Central memory CD8-positive, alpha-beta T cell (primary cell): ENCODE results near the gene APEX1.
A peak's percentile ranks its signal among the peaks of the same experiment; 100 is the strongest.

ENCODE experiments used
- ATAC-seq: fragments of 150-1000 bp; cut with Tn5 transposase; replicated peaks from 2 replicates; pipeline ENCODE4 v1.10.0; 2022; ENCODE audit warnings: mild to moderate bottlenecking, moderate FRiP score, moderate number of reproducible peaks; ENCODE audit not compliant: poor library complexity, severe bottlenecking; ENCODE audit errors: extremely low read depth
- DNase-seq, 2 donors: peaks; one replicate each; pipeline ENCODE4 v3.0.0; 2021; ENCODE audit warnings: low spot score in 2 of 2
- H3K27ac Mint-ChIP-seq: one replicate; pipeline ENCODE4 v1.8.0; 2022; ENCODE audit warnings: low read depth, mild to moderate bottlenecking, moderate library complexity, mixed read lengths
- H3K27me3 Mint-ChIP-seq: one replicate; pipeline ENCODE4 v1.8.0; 2022; ENCODE audit warnings: mixed read lengths
- H3K36me3 Mint-ChIP-seq: one replicate; pipeline ENCODE4 v1.8.0; 2022; ENCODE audit warnings: mild to moderate bottlenecking, moderate library complexity, mixed read lengths; ENCODE audit not compliant: insufficient read depth
- H3K4me1 Mint-ChIP-seq: one replicate; pipeline ENCODE4 v1.8.0; 2022; ENCODE audit warnings: mixed read lengths
- H3K4me3 Mint-ChIP-seq: one replicate; pipeline ENCODE4 v1.8.0; 2022; ENCODE audit warnings: mild to moderate bottlenecking, moderate library complexity, mixed read lengths
- H3K9me3 Mint-ChIP-seq: one replicate; pipeline ENCODE4 v1.8.0; 2022; ENCODE audit warnings: mixed read lengths

APEX1 gene

GRCh38 chr14:20469890-20470602 lies 15.0 kb downstream of the APEX1 start:
- H3K9me3 Mint-ChIP-seq = no peaks in the 10 kb centered on the region
- DNase-seq (peak; percentile 31 to 33), ATAC-seq (peak; percentile 44)
- peaks cover 56% of the 10 kb centered on the region for H3K4me1 Mint-ChIP-seq
- peak overlapping the region; percentile 97 for H3K4me3 Mint-ChIP-seq
- peak overlapping the region; percentile 95 for H3K27ac Mint-ChIP-seq
- no peaks in the 10 kb centered on the region for H3K27me3 Mint-ChIP-seq
- peaks cover 47% of the 10 kb centered on the region for H3K36me3 Mint-ChIP-seq

GRCh38 chr14:20470603-20470901 lies 15.5 kb downstream of the APEX1 start:
- Mint-ChIP-seq H3K27me3 (no peaks in the 10 kb centered on the region), H3K36me3 (peaks cover 52% of the 10 kb centered on the region), H3K27ac (peak overlapping the region; percentile 95), H3K4me3 (peak overlapping the region; percentile 97), H3K4me1 (peaks cover 57% of the 10 kb centered on the region), H3K9me3 (no peaks in the 10 kb centered on the region)
- DNase-seq (no peak), ATAC-seq (no peak)

GRCh38 chr14:20472536-20473169 lies 17.6 kb downstream of the APEX1 start:
- Mint-ChIP-seq H3K4me3 (peak overlapping the region; percentile 64), H3K4me1 (peaks cover 72% of the 10 kb centered on the region), H3K9me3 (no peaks in the 10 kb centered on the region), H3K27ac (peak overlapping the region; percentile 67), H3K36me3 (peaks cover 73% of the 10 kb centered on the region), H3K27me3 (no peaks in the 10 kb centered on the region)
- ATAC-seq (no peak), DNase-seq (no peak)

DNA sequence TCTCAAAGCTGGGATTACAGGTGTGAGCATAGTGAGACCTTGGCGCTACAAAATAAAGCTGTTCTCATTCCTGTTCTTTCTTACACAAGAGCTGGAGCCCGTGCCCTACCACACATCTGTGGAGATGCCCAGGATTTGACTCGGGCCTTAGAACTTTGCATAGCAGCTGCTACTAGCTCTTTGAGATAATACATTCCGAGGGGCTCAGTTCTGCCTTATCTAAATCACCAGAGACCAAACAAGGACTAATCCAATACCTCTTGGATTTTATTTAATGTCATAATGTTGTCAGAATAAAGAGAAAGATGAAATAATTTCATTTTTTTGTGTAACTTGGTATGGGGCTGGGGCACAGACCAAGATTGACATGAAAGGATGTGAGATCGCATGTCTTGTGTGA lies 21.8 kb downstream of the APEX1 start:
- H3K27me3 Mint-ChIP-seq = no peaks in the 10 kb centered on the region
- peak overlapping the region; percentile 65 for H3K27ac Mint-ChIP-seq
- H3K4me1 Mint-ChIP-seq = peaks cover 64% of the 10 kb centered on the region
- H3K9me3 Mint-ChIP-seq = no peaks in the 10 kb centered on the region
- H3K36me3 Mint-ChIP-seq = peaks cover 56% of the 10 kb centered on the region
- H3K4me3 Mint-ChIP-seq = peak overlapping the region; percentile 64
- ATAC-seq = no peak
- DNase-seq = no peak

DNA sequence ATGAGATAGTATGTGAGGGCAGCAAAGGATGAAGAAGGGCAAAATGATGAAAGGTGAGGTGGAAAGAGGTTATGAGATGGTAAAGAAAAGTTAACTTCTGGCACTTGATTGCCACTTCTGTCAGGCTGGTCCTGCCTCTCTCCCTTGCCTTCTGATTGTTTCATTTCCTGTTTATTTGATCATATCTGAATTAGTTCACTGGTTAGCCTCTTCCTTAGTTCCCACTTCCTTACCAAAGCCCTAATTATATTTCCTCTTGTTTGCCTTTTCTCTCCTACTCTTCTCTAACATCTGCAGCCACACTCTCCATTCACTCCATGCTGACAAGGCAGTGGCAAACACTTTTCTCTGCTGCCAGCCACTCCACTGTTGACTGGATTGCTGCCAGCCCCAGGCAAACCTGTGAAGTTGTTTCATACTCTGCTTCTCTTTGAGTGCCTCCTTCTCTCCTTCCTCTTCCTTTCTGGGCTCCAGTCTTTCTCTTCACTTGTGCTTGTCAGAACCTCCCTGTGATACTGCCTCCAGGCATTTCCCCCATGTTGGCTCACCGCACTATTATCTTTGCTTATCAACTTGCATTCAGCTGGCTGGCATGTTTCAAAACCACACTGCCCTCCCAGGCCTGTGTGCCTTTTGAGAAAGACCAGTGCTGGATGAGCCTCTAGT lies 22.3 kb downstream of the APEX1 start:
- Mint-ChIP-seq H3K27ac (peak overlapping the region; percentile 65), H3K36me3 (peaks cover 53% of the 10 kb centered on the region), H3K27me3 (no peaks in the 10 kb centered on the region), H3K4me3 (peak overlapping the region; percentile 64), H3K9me3 (no peaks in the 10 kb centered on the region), H3K4me1 (peaks cover 64% of the 10 kb centered on the region)
- ATAC-seq (peak; percentile 69), DNase-seq (peak in 1 of 2 donors; percentile 22)

GRCh38 chr14:20478894-20479293 lies 23.9 kb downstream of the APEX1 start:
- DNase-seq = no peak
- peaks cover 61% of the 10 kb centered on the region for H3K4me1 Mint-ChIP-seq
- ATAC-seq = no peak
- H3K4me3 Mint-ChIP-seq = no peak overlapping the region
- H3K36me3 Mint-ChIP-seq = peaks cover 40% of the 10 kb centered on the region
- no peaks in the 10 kb centered on the region for H3K9me3 Mint-ChIP-seq
- H3K27me3 Mint-ChIP-seq = no peaks in the 10 kb centered on the region
- no peak overlapping the region for H3K27ac Mint-ChIP-seq

- peaks cover 6% of the 10 kb centered on the region for H3K36me3 Mint-ChIP-seq
- no peaks in the 10 kb centered on the region for H3K9me3 Mint-ChIP-seq
- no peak overlapping the region for H3K4me3 Mint-ChIP-seq
- H3K27me3 Mint-ChIP-seq = no peaks in the 10 kb centered on the region
- no peak for DNase-seq
- ATAC-seq = no peak
- H3K4me1 Mint-ChIP-seq = peaks cover 60% of the 10 kb centered on the region
- H3K27ac Mint-ChIP-seq = peak overlapping the region; percentile 78
Measured at GRCh38 chr14:20482382-20482781, 27.4 kb downstream of the APEX1 start.

DNA sequence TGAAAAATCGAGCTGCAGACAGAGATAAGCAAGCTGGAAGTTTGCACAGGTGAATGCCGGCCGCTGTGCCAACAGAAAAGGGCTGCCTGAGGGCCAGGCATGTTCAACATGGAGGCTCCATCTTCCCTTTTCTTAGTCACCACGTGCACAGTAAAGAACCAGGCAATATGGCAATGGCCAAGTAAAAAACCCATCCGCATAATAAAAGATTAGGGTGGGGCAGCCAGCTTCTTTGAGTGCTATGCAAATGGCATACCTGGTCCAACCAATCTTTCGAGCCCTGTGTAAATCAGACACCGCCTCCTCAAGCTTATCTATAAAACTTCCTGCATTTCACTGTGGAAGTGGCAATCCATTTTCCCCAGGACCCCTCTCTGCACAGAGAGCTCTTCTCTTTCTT lies 30.9 kb downstream of the APEX1 start:
- Mint-ChIP-seq H3K4me1 (peaks cover 62% of the 10 kb centered on the region), H3K4me3 (no peak overlapping the region)

DNA sequence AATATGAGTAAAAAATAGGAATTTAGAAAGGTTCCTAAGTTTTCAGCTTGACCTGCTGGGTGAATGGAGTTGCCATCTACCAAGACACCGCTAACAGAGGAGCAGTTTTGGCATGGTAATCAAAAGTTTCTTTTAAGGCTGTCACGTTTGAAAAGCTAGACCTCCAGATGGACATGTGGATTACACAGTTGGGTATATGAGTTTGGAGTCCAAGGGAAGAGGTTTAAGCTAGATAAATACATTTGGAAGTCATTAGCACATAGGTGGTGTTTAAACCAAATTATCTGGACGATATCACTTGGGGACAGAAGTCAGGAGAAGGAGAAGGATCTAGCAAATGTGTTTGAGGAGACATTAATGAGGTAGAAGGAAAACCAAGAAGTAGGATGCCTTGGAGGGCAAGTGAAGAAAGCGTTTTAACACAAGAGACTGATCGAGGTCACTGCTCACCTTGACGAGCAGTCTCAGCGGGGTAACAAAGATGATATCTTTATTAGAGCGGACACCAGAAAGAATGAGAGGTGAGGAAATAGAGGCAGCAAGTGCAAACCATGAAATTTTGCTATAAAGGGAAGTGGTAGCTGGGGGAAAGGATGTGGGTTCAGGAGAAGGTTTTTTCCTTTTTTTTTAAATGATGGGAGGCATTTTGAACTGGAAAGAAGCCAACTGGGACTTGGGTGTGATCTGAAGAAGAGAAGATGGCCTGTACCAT lies 31.8 kb downstream of the APEX1 start:
- peaks cover 68% of the 10 kb centered on the region for H3K4me1 Mint-ChIP-seq
- peak overlapping the region; percentile 40 for H3K4me3 Mint-ChIP-seq
- no peak for ATAC-seq
- H3K27ac Mint-ChIP-seq = peak overlapping the region; percentile 52
- no peak for DNase-seq
- no peaks in the 10 kb centered on the region for H3K27me3 Mint-ChIP-seq
- H3K36me3 Mint-ChIP-seq = peaks cover 2% of the 10 kb centered on the region
- H3K9me3 Mint-ChIP-seq = no peaks in the 10 kb centered on the region

More for the DNA sequence above, 30.9 kb downstream of the APEX1 start:
- ATAC-seq = no peak
- Mint-ChIP-seq H3K27ac (no peak overlapping the region), H3K9me3 (no peaks in the 10 kb centered on the region), H3K36me3 (peaks cover 3% of the 10 kb centered on the region), H3K27me3 (no peaks in the 10 kb centered on the region)
- DNase-seq = no peak

DNA sequence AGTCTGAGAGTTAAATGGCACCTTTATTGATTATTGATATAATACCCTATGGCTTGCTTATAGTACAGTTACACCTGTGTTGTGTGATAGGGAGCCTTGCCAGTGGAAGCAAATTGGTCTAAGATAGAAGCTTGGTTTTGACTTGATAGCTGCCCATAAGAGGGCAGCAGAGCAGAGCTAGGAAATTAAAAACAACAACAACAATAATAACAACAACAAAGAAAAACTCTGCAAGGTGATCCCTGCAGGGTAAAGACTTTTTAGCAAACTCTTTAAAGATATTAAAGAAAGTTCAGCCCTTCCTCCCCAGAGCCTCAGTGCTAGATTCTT lies 32.3 kb downstream of the APEX1 start:
- ATAC-seq (no peak), DNase-seq (no peak)
- peaks cover 64% of the 10 kb centered on the region for H3K4me1 Mint-ChIP-seq
- no peaks in the 10 kb centered on the region for H3K36me3 Mint-ChIP-seq
- H3K27me3 Mint-ChIP-seq = no peaks in the 10 kb centered on the region
- H3K9me3 Mint-ChIP-seq = no peaks in the 10 kb centered on the region
- peak overlapping the region; percentile 40 for H3K4me3 Mint-ChIP-seq
- peak overlapping the region; percentile 52 for H3K27ac Mint-ChIP-seq

GRCh38 chr14:20489093-20489994 lies 34.3 kb downstream of the APEX1 start:
- ATAC-seq (peak; percentile 53), DNase-seq (no peak)
- Mint-ChIP-seq H3K27me3 (no peaks in the 10 kb centered on the region), H3K36me3 (no peaks in the 10 kb centered on the region), H3K27ac (peak overlapping the region; percentile 9), H3K9me3 (no peaks in the 10 kb centered on the region), H3K4me3 (peak overlapping the region; percentile 44), H3K4me1 (peaks cover 55% of the 10 kb centered on the region)

DNA sequence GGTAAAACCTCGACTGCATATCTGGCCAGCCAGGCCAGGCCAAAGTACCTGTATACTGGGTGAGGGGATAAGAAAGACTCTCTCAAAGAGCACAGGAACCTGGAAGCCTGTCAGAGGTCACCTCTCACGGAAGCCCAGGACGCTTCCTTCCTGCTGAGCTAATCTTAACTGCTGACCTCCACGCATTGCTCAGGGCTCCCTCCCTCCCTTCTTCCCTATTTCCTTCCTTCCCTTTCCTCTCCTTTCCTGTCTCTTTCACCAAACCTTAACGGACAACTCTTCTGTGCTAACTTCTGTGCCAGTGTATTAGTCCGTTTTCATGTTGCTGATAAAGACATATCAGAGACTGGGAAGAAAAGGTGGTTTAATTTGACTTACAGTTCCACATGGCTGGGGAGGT lies 35.5 kb downstream of the APEX1 start:
- ATAC-seq (no peak), DNase-seq (no peak)
- no peaks in the 10 kb centered on the region for H3K27me3 Mint-ChIP-seq
- H3K36me3 Mint-ChIP-seq = no peaks in the 10 kb centered on the region
- no peaks in the 10 kb centered on the region for H3K9me3 Mint-ChIP-seq
- no peak overlapping the region for H3K27ac Mint-ChIP-seq
- H3K4me1 Mint-ChIP-seq = peaks cover 54% of the 10 kb centered on the region
- peak overlapping the region; percentile 5 for H3K4me3 Mint-ChIP-seq
